ENCODE data around the gene RETREG3. TPM values are rescaled to one million over a fixed set of nuclear protein-coding genes. Genes with fewer than 3 reads are reported as not detected.
"Not testable (repeated sequence)": the region's sequence is repeated elsewhere in the genome, so short reads cannot be mapped to it uniquely, and the experiment has no call there.

The RETREG3 gene
- total RNA-seq, 4 donors from 2014 or later, result 50.6 to 65.8 (median 54.4) TPM

DNA sequence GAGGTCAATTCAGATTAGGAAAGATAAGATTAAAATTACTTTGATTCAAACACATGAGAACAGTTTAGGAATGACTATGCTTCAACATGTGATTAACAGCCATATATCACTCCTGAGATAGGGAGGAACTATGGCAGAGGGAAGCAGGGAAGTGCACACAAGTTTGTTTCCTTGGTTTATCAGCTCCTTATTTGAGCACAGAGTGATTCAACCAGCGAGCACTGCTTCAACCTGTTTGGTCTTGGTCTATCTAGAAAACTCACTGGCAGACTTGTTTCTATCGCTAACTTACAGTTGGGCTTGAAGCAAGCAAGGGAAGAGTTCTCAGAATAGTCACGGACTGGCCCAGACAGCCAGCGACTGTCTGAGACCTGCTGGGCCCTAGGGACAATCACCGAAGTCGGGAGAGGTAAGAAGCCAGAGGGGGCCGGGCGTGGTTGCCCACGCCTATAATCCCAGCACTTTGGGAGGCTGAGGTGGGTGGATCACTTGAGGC, 23.8 kb upstream of the RETREG3 start:
- Histone ChIP-seq H3K4me1 (no peaks in the 10 kb centered on the region), H3K36me3 (no peaks in the 10 kb centered on the region), H3K27ac (no peak overlapping the region), H3K9me3 (no peaks in the 10 kb centered on the region), H3K27me3 (no peaks in the 10 kb centered on the region), H3K4me3 (no peak overlapping the region)
- WGBS, 2 donors (ENCODE audit: low coverage in 1 of 2), result 74 to 88% methylated on average over 6 of the region's 9 CpGs
- ATAC-seq, result no peak
- TF ChIP-seq, protein P1, sequence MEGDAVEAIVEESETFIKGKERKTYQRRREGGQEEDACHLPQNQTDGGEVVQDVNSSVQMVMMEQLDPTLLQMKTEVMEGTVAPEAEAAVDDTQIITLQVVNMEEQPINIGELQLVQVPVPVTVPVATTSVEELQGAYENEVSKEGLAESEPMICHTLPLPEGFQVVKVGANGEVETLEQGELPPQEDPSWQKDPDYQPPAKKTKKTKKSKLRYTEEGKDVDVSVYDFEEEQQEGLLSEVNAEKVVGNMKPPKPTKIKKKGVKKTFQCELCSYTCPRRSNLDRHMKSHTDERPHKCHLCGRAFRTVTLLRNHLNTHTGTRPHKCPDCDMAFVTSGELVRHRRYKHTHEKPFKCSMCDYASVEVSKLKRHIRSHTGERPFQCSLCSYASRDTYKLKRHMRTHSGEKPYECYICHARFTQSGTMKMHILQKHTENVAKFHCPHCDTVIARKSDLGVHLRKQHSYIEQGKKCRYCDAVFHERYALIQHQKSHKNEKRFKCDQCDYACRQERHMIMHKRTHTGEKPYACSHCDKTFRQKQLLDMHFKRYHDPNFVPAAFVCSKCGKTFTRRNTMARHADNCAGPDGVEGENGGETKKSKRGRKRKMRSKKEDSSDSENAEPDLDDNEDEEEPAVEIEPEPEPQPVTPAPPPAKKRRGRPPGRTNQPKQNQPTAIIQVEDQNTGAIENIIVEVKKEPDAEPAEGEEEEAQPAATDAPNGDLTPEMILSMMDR (IDR thresholded peaks at IDR 0.05), result no peak

GRCh38 chr17:42629411-42630009, 20.3 kb upstream of the RETREG3 start:
- H3K27ac ChIP-seq, result no peak overlapping the region
- WGBS, 2 donors (ENCODE audit: low coverage in 1 of 2), result 69 to 72% methylated on average over 3 of the region's 3 CpGs
- TF ChIP-seq, protein P1 (IDR thresholded peaks at IDR 0.05), result no peak
- no peak for TF ChIP-seq POLR2AphosphoS5 (IDR thresholded peaks at IDR 0.05)
- no peak for TF ChIP-seq EP300 (IDR thresholded peaks at IDR 0.05)
- no peak for TF ChIP-seq POLR2A (IDR thresholded peaks at IDR 0.05)
- no peaks in the 10 kb centered on the region for H3K4me1 ChIP-seq
- H3K4me3 ChIP-seq, result no peak overlapping the region
- ATAC-seq, result no peak
- no peaks in the 10 kb centered on the region for H3K36me3 ChIP-seq
- H3K27me3 ChIP-seq, result no peaks in the 10 kb centered on the region
- no peaks in the 10 kb centered on the region for H3K9me3 ChIP-seq

DNA sequence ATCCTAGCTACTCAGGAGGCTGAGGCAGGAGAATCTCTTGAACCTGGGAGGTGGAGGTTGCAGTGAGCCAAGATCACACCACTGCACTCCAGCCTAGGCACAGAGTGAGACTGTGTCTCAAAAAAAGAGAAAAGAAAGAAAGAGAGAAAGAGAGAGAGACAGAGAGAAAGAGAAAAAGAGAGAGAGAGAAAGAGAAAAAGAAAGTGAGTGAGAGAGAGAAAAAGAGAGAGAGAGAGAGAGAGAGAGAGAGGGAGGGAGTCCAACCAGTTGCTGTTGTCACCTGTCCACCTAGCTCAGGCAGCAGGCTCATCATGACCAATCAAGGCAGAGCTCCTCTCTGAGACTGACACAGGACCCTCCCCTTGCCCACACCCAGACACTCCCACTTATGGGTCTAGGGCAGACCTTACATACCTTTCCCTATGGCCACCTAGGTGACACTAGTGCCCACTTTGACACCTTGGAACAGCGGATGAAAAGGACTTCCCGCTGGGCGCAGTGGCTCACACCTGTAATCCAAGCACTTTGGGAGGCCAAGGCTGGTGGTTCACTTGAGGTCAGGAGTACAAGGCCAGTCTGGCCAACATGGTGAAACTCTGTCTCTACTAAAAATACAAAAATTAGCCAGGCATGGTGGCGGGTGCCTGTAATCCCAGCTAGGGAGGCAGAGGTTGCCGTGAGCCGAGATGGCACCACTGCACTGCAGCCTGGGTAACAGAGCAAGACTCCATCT, 18.0 kb upstream of the RETREG3 start:
- not testable (repeated sequence) for H3K36me3 ChIP-seq, H3K4me1 ChIP-seq, H3K9me3 ChIP-seq, H3K27ac ChIP-seq, ATAC-seq, H3K27me3 ChIP-seq, H3K4me3 ChIP-seq
- WGBS, 2 donors (ENCODE audit: low coverage in 1 of 2), result no CpG with 5 or more reads among the region's 6 CpGs

DNA sequence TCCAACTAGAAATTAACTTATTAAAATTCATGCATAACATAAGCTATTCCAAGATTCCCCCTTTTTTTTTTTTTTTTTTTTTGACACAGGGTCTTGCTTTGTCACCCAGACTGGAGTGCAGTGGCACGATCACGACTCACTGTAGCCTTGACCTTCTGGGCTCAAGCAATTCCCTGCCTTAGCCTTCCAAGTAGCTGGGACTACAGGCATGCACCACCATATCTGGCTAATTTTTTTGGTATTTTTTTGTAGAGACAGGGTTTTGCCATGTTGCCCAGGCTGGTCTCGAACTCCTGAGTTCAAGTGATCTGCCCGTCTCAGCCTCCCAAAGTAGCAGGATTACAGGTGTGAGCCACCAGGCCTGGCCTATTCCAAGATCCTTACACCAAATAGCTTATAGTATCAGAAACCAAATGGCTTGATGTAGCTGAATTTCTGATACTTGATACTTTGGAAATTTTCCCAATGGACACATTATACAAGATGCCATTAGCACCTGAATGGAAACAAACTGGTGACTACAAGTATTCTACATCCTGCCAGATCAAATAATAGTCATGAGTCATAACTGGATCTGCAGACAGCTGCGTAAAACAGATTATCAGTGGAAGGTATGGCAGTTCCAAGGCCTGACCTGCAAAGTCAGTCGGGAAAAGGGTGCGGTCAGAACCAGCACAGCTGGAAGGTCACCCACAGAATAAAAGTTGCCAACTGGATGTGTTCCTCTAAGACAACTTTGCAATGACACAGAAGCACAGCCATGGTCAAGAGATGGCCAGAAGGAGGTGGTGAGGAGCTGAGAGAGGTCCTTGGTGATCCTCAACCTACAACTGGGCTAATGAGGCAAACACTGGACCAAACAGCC, 14.8 kb upstream of the RETREG3 start:
- no peak overlapping the region for H3K4me3 ChIP-seq
- peaks cover 0 to under 1% (median 0%) of the 10 kb centered on the region in 3 donors for H3K4me1 ChIP-seq
- H3K27me3 ChIP-seq, result no peaks in the 10 kb centered on the region
- no peaks in the 10 kb centered on the region for H3K36me3 ChIP-seq
- no peaks in the 10 kb centered on the region for H3K9me3 ChIP-seq
- WGBS, 2 donors (ENCODE audit: low coverage in 1 of 2), result 63 to 90% methylated on average over 2 to 5 of the region's 7 CpGs
- TF ChIP-seq, protein P1 (IDR thresholded peaks at IDR 0.05), result no peak
- TF ChIP-seq EP300 (IDR thresholded peaks at IDR 0.05), result no peak
- no peak overlapping the region for H3K27ac ChIP-seq
- peak; percentile 19 for ATAC-seq

DNA sequence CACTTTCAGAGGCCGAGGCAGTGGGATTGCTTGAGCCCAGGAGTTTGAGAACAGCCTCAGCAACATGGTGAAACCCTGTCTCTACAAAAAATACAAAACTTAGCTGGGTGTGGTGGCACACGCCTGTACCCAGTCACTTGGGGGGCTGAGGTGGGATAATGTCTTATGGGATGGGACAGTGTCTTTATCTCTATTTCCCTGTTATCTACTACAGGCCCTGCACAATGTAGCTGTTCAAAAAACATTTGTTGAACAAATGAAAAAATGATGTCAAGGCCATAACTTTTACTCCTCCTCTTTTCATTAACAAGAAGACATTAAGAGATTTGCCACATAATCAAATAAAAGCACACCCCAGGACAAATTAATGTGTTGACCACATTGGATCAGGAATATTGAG, 14.1 kb upstream of the RETREG3 start:
- no peak overlapping the region for H3K27ac ChIP-seq
- WGBS, 2 donors (ENCODE audit: low coverage in 1 of 2), result 79 to 86% methylated on average over 2 of the region's 2 CpGs
- ATAC-seq, result no peak
- no peaks in the 10 kb centered on the region for H3K27me3 ChIP-seq
- no peaks in the 10 kb centered on the region for H3K9me3 ChIP-seq
- H3K36me3 ChIP-seq, result no peaks in the 10 kb centered on the region
- TF ChIP-seq, protein P1 (IDR thresholded peaks at IDR 0.05), result no peak
- TF ChIP-seq POLR2A (IDR thresholded peaks at IDR 0.05) (no peak), EP300 (IDR thresholded peaks at IDR 0.05) (no peak), POLR2AphosphoS5 (IDR thresholded peaks at IDR 0.05) (no peak)
- H3K4me3 ChIP-seq, result no peak overlapping the region
- peaks cover 0 to 8% (median 4%) of the 10 kb centered on the region in 3 donors for H3K4me1 ChIP-seq

- not testable (repeated sequence) for H3K27me3 ChIP-seq, H3K9me3 ChIP-seq, H3K4me3 ChIP-seq, H3K27ac ChIP-seq, H3K36me3 ChIP-seq, ATAC-seq
- peaks cover 0 to 16% (median 9%) of the 10 kb centered on the region in 3 donors for H3K4me1 ChIP-seq
- 93 to 100% methylated on average over 2 to 3 of the region's 3 CpGs for WGBS, 2 donors (ENCODE audit: low coverage in 1 of 2)
Measured at GRCh38 chr17:42621987-42622386, 12.8 kb upstream of the RETREG3 start.
